ENCODE measurements around the gene SULF2.

Gene SULF2

GRCh38 chr20:47708953-47709833 is 76.1 kb downstream of the SULF2 start:
- DNase-seq (ENCODE audit: low read depth), result no peak

- no peak for DNase-seq (ENCODE audit: low read depth)
These were observed 77.0 kb downstream of the SULF2 start for GRCh38 chr20:47708140-47708807.

GRCh38 chr20:47706345-47706744 is 78.9 kb downstream of the SULF2 start:
- DNase-seq (ENCODE audit: low read depth), result no peak

GRCh38 chr20:47705497-47705856 is 79.8 kb downstream of the SULF2 start:
- DNase-seq (ENCODE audit: low read depth), result no peak

GRCh38 chr20:47704746-47705496 is 80.4 kb downstream of the SULF2 start:
- no peak for DNase-seq (ENCODE audit: low read depth)

GRCh38 chr20:47703748-47704147 is 81.5 kb downstream of the SULF2 start:
- DNase-seq (ENCODE audit: low read depth), result no peak

GRCh38 chr20:47701612-47702011 is 83.7 kb downstream of the SULF2 start:
- no peak for DNase-seq (ENCODE audit: low read depth)

- no peak for DNase-seq (ENCODE audit: low read depth)
These were observed 85.0 kb downstream of the SULF2 start for GRCh38 chr20:47700327-47700726.

GRCh38 chr20:47699818-47700217 is 85.5 kb downstream of the SULF2 start:
- DNase-seq (ENCODE audit: low read depth), result no peak

- no peak for DNase-seq (ENCODE audit: low read depth)
These were observed 87.1 kb downstream of the SULF2 start for GRCh38 chr20:47698142-47698541.

GRCh38 chr20:47696856-47697255 is 88.4 kb downstream of the SULF2 start:
- DNase-seq (ENCODE audit: low read depth), result no peak

GRCh38 chr20:47694021-47694818 is 91.1 kb downstream of the SULF2 start:
- DNase-seq (ENCODE audit: low read depth), result no peak

- DNase-seq (ENCODE audit: low read depth), result no peak
These were observed 93.7 kb downstream of the SULF2 start for GRCh38 chr20:47691625-47692024.

- DNase-seq (ENCODE audit: low read depth), result no peak
These were observed 95.5 kb downstream of the SULF2 start for GRCh38 chr20:47689731-47690130.

GRCh38 chr20:47688385-47689381 is 96.6 kb downstream of the SULF2 start:
- DNase-seq (ENCODE audit: low read depth), result no peak

GRCh38 chr20:47687095-47687987 is 97.9 kb downstream of the SULF2 start:
- DNase-seq (ENCODE audit: low read depth), result no peak

GRCh38 chr20:47686545-47686944 is 98.7 kb downstream of the SULF2 start:
- no peak for DNase-seq (ENCODE audit: low read depth)

GRCh38 chr20:47684306-47685080 is 100.8 kb downstream of the SULF2 start:
- no peak for DNase-seq (ENCODE audit: low read depth)

- no peak for DNase-seq (ENCODE audit: low read depth)
These were observed 102.4 kb downstream of the SULF2 start for GRCh38 chr20:47682916-47683315.

All from stimulated activated CD8-positive, alpha-beta memory T cell treated with anti-CD3 and anti-CD28 coated beads, Interleukin-4, amount 100 ng/mL, for 24 hours (primary cell).